Mucosa of gallbladder (tissue), 1 donor: ENCODE results near the gene LRSAM1. TPM values are rescaled to one million over a fixed set of nuclear protein-coding genes. Genes with fewer than 3 reads are reported as not detected.

Source experiments
- DNase-seq: peaks from one replicate; pipeline ENCODE4 v3.0.0-alpha.2; 2020; ENCODE audit warnings: low spot score
- total RNA-seq: library from RNA; stranded (reverse); gene quantifications from one replicate; pipeline ENCODE4 v1.2.1, GENCODE V29; 2021
- donor health status: DM: no; HTN: no; CAD: no.

Gene LRSAM1
- total RNA-seq, 1 donor from 2014 or later, result 30.1 TPM

- no peak for DNase-seq
These were observed 65.7 kb downstream of the LRSAM1 start for GRCh38 chr9:127516835-127517607.

DNA sequence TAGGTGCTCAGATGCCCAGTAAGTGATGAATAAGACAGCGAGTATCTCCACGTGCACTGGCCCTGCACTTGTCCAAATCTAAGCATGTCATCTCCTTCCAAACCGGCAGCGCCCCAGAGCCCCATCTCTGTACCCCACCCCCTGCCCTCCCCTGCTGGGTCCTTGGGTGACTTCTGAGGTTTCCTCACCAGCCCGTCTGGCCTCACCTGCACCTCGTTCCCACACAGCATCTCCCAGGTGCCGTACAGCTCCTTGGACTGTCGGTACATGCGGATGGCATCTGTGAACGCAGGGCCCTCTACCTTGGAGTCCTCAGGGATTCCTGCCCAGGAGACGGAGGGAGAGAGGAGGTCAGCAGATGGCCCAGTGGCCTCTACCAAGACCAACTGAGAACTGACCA lies 66.3 kb downstream of the LRSAM1 start:
- DNase-seq, result no peak

DNA sequence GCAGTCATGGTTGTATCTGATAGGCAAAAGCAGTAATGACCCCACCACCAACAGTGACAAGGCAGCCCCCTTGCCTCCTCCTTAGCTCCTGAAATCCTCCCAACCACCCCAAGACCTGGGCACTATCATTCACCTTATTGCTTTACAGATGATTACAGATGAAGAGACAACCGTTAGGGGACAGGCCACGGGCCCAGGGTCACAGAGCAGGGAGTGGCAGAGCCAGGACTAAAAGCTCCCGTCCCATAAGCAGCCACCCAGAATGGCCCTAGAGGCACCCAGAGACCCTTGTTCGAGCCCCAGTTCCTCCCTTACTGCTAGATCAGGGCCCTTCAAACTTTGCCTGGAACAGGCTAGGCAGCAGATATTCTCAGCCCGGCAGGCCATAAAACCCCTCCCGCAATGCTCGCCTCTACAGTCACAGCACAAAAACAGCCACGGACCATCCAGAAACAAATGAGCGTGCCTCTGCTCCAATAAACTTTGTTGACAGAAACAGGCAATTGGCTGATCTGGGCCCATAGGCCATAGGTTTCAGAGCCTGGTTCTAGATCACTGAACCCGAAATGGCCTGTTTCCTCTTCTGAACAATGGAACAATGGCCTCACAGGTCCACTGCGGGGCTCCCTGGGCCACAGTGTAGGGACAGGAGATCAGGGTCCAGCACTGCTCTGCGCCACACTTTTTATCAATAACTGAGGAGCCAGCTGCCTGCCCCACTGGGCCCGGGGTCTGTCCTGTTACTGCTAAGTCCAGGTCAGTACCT lies 67.0 kb downstream of the LRSAM1 start:
- DNase-seq, result no peak

- DNase-seq, result peak; percentile 33
These were observed 68.2 kb downstream of the LRSAM1 start for GRCh38 chr9:127519301-127520166.

DNA sequence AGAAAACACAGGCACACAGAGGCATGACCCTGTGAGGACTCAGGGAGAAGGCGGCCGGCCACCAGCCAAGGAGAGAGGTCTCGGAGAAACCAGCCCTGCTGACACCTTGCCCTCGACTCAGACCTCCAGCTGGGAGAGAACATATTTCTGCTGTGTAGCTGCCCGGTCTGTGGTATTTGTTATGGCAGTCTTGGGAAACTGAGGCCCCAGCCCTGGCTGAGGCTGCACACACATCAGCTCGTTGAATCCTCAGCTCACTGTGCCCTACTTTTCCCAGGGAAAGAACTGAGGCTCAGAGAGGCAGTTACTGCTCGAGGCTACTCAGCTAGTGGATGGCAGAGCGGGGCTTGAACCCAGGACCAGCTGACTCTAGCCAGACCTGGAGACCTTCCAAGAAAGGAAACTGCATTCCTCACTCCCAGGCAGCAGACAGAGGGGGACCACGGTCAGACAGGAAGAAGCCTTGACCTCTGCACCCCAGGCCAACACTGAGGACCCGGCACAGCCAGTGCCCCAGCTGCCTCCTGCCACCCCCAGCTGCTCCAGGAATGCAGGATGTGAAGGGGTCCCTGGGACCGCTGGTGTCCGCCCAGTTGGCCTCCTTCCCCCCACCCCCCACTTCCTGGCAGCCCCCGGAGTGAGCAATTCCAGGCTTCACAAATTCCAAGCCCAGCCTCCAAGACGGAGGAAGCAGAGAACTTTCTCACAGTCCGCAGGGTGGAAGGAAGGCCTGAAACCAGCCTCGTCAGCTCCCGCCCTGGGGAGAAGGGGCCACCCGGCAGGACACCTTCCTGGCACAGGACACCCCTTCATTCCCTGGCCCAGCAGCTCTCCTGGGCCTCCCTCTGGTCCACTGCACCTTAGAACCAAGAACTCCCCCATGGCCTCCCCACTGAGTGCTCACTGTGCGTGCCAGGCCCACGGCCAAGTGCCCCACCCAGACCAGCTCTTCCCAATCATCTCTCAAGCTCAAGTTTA lies 69.9 kb downstream of the LRSAM1 start:
- peak; percentile 56 for DNase-seq

DNA sequence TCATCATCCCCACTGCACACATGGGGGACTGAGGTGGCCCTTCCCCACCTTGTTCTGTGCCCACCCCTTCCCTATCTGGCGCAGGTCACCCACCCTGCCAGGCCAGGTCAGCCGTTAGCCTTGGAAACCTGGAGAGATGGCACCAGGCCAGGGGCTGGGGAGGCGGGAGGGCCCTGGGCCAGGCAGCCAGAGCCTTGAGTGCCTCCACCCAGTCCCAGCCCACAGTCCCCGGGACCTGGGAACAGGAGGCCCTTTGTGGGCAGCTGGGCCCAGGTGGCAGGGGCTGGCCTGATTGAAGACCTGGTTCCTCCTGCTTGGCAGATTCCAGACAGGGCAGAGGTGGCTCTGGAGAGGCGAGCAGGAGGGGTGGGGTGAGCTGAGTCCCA lies 70.6 kb downstream of the LRSAM1 start:
- DNase-seq, result no peak

DNA sequence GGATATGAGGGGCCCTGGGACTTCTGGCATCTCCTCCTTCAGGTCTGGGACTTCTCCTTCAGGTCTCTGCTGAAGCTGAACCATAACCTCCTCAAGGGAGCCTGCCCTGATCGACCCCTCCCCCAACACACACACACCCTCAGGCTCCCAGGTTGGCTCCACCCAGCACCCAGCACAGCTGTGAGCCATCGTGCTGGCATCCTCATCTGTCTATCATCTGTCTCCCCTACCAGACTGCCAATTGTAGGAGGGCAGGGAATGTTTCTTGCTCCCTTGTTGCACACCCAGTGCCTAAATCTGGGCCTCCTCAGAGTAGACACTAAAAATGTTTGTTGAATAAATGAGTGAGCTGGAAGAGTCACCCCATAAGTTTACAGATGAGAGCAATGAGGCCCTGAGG lies 71.4 kb downstream of the LRSAM1 start:
- DNase-seq, result no peak

- DNase-seq, result no peak
These were observed 72.1 kb downstream of the LRSAM1 start for GRCh38 chr9:127523312-127523851.

DNA sequence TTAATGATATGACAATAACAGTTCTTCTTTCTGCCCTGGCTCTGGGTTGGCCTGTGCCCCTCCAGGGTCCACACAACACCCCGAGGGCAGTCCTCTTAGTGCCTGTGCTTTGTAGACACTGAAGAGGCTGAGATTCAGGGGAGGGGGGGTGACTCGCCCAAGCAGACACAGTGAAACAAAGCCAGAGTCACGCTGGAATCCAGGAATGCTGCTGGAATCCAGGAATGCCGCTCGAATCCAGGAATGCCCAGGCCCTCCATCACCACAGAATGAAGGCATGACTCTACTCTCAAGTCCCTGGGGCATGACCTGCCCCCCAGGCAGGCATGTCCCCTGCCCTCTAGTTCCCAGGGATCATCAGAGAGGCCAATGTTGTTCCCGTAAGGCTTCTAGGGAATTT lies 73.1 kb downstream of the LRSAM1 start:
- DNase-seq, result no peak

DNA sequence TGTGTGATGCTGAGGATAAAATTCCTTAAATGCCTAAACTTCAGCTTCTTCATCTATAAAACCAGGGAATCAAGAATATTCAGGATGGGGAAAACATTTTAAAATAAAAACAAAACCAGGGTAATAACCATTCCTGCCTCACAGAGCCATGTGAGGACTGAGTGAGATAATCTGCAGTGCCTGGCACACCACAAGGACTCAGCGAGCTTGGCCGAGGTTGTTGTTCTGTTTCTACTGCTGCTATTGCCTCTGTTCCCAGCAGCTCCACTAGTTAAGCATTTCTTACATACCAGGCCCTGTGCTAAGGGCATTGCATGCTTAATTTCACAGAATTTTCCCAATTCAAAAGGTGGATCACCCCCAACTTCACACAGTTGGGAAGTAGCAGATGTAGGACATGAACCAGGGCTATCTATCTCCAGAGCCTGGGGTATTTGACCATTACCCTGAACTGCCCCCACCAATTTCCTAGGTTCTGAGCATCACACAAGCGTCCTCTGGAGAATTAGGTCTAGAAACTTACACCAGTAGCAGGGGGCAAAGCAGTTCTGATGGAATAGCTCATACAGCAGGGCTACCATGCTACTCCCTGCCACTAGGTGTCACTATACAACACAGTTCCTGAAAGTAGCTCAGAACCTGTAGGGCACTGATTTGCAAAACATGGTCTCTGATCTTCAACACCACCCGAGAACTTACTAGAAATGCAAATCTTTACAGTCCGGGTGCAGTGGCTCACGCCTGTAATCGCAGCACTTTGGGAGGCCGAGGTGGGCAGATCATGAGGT lies 74.3 kb downstream of the LRSAM1 start:
- peak; percentile 40 for DNase-seq

DNA sequence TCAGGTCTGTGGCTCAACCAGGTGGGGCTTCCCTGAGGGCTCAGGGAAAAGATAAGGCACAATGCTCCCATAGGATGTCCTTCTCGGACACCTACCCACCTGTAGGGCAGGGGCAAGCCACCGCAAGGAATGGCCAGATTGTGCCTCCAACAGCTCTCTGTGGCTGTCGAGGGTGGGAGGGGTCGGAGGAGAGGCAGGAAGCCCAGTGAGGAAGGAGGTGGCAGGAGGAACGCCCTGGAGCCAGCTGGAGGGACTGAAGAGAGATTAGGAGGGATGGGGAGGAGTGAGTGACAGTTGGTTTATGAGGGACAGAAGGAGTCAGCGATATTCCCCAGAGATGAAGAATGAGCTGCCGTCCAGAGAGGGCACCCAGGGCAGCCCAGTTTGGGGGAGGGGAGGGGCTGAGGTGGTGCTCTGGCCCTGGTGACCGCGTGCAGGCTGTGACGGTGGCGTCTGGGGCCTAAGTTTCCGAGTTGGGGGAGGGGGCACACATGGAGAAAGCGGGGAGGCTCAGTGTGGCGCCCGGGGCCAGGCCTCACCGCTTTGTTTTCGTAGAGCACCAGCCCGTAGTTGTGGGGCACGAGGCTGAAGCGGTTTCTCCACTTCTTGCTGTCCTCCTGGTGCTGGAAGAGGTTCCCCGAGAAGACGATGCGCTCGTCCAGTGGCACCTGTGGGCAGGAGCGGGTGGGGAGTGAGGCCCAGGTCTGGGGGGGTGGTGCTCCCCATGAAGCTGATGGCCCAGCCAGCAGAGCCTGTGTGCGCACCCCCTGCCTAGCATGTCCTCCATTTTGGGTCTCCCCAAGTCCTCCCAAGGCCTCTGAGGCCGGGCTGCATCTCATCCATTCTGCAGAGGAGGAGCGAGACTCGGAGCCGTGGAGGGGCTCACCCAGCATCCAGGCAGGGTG lies 75.6 kb downstream of the LRSAM1 start:
- DNase-seq, result no peak

GRCh38 chr9:127527560-127528268 lies 76.4 kb downstream of the LRSAM1 start:
- no peak for DNase-seq

- no peak for DNase-seq
These were observed 77.3 kb downstream of the LRSAM1 start for GRCh38 chr9:127528422-127529251.

DNA sequence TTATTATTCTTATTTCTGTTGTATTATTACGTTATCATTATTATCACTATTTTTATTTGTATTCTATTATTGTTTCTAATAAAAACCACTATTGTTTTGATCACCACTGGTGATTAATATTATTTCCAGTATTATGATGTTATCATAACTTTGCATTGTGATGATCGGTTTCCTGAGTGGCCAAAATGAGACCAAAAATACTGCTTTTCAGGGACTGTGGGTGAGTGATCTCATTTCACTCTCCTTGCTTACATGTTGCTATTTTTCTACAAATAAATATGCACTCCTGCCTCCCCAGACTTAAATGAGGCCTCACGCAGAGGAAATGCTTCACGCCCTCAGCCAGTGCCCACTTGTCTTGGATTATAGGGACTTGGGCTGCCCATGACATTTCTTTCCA lies 78.4 kb downstream of the LRSAM1 start:
- DNase-seq, result no peak

GRCh38 chr9:127530206-127530941 lies 79.1 kb downstream of the LRSAM1 start:
- DNase-seq, result no peak

- no peak for DNase-seq
These were observed 80.4 kb downstream of the LRSAM1 start for GRCh38 chr9:127531676-127532075.
